HEK293 (cell line): Measurements from ENCODE around the gene UFSP1.
A peak's percentile ranks its signal among the peaks of the same experiment; 100 is the strongest.

ENCODE experiments used
- BCL11A ChIP-seq: fragments of 450-650 bp; formaldehyde crosslinking; IDR thresholded peaks from 2 replicates; pipeline ENCODE4 v1.5.1; 2016; ENCODE audit warnings: low read depth, missing biosample characterization, missing genetic modification characterization
- CTCF ChIP-seq: fragments of 450-650 bp; formaldehyde crosslinking; IDR thresholded peaks from 2 replicates; pipeline ENCODE4 v1.5.1; 2016; ENCODE audit warnings: missing biosample characterization, missing genetic modification characterization
- OVOL3 ChIP-seq: fragments of 450-650 bp; formaldehyde crosslinking; IDR thresholded peaks from 2 replicates; pipeline ENCODE4 v1.5.1; 2016; ENCODE audit warnings: missing biosample characterization, missing genetic modification characterization
- PRDM1 ChIP-seq: fragments of 450-650 bp; formaldehyde crosslinking; IDR thresholded peaks from 2 replicates; pipeline ENCODE4; 2016; ENCODE audit warnings: missing biosample characterization, missing genetic modification characterization
- TCF7L2 ChIP-seq: IDR thresholded peaks from 2 replicates; pipeline ENCODE4 v1.6.1; 2011; ENCODE audit warnings: low read depth, mild to moderate bottlenecking, inconsistent platforms, low read length, moderate library complexity, borderline replicate concordance
- ZBTB44 ChIP-seq: fragments of 450-650 bp; IDR thresholded peaks from 2 replicates; pipeline ENCODE4 v1.5.1; 2018; ENCODE audit warnings: missing biosample characterization, mild to moderate bottlenecking, missing genetic modification characterization
- ZEB2 ChIP-seq: fragments of 450-650 bp; formaldehyde crosslinking; IDR thresholded peaks from 2 replicates; pipeline ENCODE4 v1.5.1; 2016; ENCODE audit warnings: missing biosample characterization, missing genetic modification characterization
- ZNF335 ChIP-seq: fragments of 450-650 bp; formaldehyde crosslinking; conservative IDR thresholded peaks from 2 replicates; pipeline ENCODE4 v1.5.1; 2016; ENCODE audit warnings: missing biosample characterization, missing genetic modification characterization
- ZNF398 ChIP-seq: fragments of 450-650 bp; formaldehyde crosslinking; IDR thresholded peaks from 2 replicates; pipeline ENCODE4 v1.5.1; 2017; ENCODE audit warnings: missing biosample characterization, missing genetic modification characterization
- ZNF549 ChIP-seq: fragments of 450-650 bp; IDR thresholded peaks from 2 replicates; pipeline ENCODE4 v1.5.1; 2018; ENCODE audit warnings: missing biosample characterization, missing genetic modification characterization, mild to moderate bottlenecking, inconsistent platforms, moderate library complexity
- ZNF624 ChIP-seq: fragments of 450-650 bp; formaldehyde crosslinking; IDR thresholded peaks from 2 replicates; pipeline ENCODE4 v1.5.1; 2017; ENCODE audit warnings: missing biosample characterization, missing genetic modification characterization
- TF ChIP-seq, protein P1 (sequence below): fragments of 450-650 bp; formaldehyde crosslinking; IDR thresholded peaks from 2 replicates; pipeline ENCODE4 v1.5.1; 2016; ENCODE audit warnings: missing biosample characterization, missing genetic modification characterization
- TF ChIP-seq, protein P2 (sequence below): fragments of 450-650 bp; formaldehyde crosslinking; IDR thresholded peaks from 2 replicates; pipeline ENCODE4 v1.5.1; 2016; ENCODE audit warnings: missing biosample characterization, missing genetic modification characterization

GRCh38 chr7:100882785-100883526 lies 6.6 kb downstream of the UFSP1 start:
- TF ChIP-seq ZNF398, result no peak
- TF ChIP-seq PRDM1, result peak; percentile 100
- no peak for TF ChIP-seq CTCF
- TF ChIP-seq, protein P1, sequence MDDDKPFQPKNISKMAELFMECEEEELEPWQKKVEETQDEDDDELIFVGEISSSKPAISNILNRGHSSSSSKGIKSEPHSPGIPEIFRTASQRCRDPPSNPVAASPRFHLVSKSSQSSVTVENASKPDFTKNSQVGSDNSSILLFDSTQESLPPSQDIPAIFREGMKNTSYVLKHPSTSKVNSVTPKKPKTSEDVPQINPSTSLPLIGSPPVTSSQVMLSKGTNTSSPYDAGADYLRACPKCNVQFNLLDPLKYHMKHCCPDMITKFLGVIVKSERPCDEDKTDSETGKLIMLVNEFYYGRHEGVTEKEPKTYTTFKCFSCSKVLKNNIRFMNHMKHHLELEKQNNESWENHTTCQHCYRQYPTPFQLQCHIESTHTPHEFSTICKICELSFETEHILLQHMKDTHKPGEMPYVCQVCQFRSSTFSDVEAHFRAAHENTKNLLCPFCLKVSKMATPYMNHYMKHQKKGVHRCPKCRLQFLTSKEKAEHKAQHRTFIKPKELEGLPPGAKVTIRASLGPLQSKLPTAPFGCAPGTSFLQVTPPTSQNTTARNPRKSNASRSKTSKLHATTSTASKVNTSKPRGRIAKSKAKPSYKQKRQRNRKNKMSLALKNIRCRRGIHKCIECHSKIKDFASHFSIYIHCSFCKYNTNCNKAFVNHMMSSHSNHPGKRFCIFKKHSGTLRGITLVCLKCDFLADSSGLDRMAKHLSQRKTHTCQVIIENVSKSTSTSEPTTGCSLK, result no peak
- no peak for TF ChIP-seq ZEB2
- TF ChIP-seq ZNF549, result no peak
- TF ChIP-seq BCL11A (tag by site-specific recombination), result no peak
- TF ChIP-seq OVOL3 (tag by site-specific recombination), result no peak
- TF ChIP-seq ZBTB44 (tag by site-specific recombination), result no peak
- no peak for TF ChIP-seq ZNF624 (tag by site-specific recombination)
- TF ChIP-seq ZNF335 (tag by site-specific recombination), result no peak
- no peak for TF ChIP-seq TCF7L2
- TF ChIP-seq, protein P2, sequence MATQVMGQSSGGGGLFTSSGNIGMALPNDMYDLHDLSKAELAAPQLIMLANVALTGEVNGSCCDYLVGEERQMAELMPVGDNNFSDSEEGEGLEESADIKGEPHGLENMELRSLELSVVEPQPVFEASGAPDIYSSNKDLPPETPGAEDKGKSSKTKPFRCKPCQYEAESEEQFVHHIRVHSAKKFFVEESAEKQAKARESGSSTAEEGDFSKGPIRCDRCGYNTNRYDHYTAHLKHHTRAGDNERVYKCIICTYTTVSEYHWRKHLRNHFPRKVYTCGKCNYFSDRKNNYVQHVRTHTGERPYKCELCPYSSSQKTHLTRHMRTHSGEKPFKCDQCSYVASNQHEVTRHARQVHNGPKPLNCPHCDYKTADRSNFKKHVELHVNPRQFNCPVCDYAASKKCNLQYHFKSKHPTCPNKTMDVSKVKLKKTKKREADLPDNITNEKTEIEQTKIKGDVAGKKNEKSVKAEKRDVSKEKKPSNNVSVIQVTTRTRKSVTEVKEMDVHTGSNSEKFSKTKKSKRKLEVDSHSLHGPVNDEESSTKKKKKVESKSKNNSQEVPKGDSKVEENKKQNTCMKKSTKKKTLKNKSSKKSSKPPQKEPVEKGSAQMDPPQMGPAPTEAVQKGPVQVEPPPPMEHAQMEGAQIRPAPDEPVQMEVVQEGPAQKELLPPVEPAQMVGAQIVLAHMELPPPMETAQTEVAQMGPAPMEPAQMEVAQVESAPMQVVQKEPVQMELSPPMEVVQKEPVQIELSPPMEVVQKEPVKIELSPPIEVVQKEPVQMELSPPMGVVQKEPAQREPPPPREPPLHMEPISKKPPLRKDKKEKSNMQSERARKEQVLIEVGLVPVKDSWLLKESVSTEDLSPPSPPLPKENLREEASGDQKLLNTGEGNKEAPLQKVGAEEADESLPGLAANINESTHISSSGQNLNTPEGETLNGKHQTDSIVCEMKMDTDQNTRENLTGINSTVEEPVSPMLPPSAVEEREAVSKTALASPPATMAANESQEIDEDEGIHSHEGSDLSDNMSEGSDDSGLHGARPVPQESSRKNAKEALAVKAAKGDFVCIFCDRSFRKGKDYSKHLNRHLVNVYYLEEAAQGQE (tag by site-specific recombination), result no peak
